Right forelimb (tissue), 1 donor: ENCODE results near the gene RFPL4A.
"Not testable (repeated sequence)": the region's sequence is repeated elsewhere in the genome, so short reads cannot be mapped to it uniquely, and the experiment has no call there.

Experiments used
- DNase-seq: peaks from one replicate; pipeline ENCODE4 v3.0.0-alpha.2; 2018

The RFPL4A gene

GRCh38 chr19:55758797-55759196 lies at the start of gene RFPL4A:
Gene RFPL4A (plus strand): TSS chr19:55759097. CDS start chr19:55761801, 2,704 bp downstream.
- DNase-seq, result not testable (repeated sequence)

- DNase-seq, result no peak
Measured at GRCh38 chr19:55711719-55712118, 47.2 kb upstream of the RFPL4A start.

DNA sequence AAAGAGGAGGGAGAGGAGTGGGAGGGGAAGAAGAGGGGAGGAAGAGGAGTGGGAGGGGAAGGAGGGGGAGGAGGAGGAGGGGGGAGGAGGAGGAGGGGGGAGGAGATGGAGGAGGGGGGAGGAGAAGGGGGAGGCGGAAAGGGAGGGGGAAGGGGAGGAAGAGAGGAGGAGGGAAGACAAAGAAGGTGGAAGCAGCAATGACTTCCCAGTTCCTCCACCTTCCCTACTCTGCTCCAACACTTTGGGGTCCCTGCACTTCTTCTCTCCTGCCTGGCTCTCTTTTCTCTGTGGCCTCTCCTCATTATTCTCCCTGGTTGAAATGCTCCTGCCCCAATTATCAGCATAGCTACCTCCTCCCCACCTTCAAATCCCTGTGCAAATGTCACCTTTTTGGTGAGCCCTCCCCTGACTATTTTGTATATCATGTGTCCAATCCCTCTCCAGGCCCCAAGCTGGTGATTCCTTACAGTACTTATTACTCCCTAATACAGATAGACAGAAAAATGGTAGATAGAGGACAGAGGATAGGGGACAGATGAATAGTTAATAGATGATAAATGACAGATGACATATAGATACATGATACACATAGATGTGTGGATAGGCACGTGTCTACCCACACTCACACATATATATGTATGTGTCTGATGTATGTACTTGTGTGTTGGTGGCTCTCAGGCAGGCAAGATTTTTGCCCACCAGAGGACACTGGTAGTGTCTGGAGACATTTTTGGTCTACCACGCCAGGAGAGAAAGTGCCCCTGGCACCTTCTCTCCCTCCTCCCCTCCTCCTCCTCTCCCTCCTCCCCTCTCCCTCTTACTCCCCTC lies 45.9 kb upstream of the RFPL4A start:
- no peak for DNase-seq

- no peak for DNase-seq
Measured at GRCh38 chr19:55716531-55716930, 42.4 kb upstream of the RFPL4A start.

DNA sequence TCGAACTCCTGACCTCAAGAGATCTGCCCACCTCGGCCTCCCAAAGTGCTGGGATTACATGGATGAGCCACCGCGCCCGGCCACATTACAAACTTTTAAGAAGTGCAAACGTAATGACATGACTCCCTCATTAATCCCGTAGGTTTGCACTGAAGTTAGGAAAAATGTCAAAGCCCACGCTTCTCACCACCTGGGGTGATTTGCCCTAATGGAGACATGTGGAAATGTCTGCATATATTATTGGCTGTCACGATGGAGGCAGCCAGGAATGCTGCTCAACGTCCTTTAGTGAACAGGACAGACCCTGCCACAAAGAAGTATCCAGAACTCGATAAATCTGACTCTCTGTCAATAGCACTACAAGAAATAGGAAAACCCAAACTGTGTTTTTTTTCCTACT lies 41.6 kb upstream of the RFPL4A start:
- DNase-seq, result no peak

DNA sequence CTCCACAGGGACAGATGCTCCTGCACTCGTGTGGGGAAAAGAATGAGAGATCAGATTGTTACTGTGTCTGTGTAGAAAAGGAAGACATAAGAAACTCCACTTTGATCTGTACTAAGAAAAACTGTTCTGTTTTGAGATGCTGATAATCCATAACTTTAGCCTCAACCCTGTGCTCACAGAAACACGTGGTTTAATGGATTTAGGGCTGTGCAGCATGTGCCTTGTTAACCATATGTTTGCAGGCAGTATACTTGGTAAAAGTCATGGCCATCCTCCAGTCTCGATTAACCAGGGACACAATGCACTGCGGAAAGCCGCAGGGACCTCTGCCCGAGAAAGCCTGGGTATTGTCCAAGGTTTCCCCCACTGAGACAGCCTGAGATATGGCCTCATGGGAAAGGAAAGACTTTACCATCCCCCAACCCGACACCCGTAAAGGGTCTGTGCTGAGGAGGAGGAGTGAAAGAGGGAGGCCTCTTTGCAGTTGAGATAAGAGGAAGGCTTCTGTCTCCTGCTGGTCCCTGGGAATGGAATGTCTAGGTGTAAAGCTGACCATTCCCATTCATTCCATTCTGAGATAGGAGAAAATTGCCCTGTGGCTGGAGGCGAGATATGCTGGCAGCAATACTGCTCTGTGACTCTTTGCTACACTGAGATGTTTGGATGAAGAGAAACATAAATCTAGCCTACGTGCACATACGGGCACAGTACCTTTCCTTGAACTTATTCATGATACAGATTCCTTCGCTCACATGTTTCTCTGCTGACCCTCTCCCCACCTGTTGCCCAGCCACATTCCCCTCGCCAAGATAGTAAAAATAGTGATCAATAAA lies 40.8 kb upstream of the RFPL4A start:
- not testable (repeated sequence) for DNase-seq

- DNase-seq, result no peak
Measured at GRCh38 chr19:55720214-55720746, 38.6 kb upstream of the RFPL4A start.

DNA sequence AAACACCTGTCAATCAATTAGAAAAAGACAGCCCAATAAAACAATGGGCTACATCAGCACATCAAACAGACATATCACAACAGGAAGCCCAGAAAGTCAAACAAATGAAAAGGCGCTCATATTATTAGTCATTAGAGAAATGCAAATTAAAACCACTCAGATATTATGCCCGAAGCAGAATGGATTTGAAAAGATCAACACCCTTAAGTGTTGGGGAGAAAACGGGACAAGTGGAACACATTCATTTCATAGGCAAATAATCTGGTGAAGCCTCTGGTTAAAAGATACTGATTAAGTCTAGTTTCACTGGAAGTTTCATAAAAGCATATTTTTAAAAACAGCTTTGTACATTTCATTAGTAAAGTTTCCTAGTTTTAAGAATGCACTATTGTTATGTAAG lies 38.1 kb upstream of the RFPL4A start:
- DNase-seq, result no peak

- no peak for DNase-seq
Measured at GRCh38 chr19:55723491-55723890, 35.4 kb upstream of the RFPL4A start.

DNA sequence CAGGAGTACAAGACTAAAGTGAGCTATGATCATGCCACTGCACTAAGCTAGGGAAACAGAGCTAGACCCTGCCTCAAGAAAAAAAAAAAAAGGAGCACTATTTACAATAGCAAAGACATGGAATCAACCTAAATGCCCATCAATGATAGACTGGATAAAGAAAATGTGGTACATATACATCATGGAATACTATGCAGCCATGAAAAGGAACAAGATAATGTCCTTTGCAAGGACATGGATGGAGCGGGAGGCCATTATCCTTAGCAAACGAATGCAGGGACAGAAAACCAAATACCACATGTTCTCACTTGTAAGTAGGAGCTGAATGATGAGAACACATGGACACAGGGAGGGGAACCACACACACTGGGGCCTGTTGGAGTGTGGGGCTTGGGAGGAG lies 28.5 kb upstream of the RFPL4A start:
- not testable (repeated sequence) for DNase-seq

DNA sequence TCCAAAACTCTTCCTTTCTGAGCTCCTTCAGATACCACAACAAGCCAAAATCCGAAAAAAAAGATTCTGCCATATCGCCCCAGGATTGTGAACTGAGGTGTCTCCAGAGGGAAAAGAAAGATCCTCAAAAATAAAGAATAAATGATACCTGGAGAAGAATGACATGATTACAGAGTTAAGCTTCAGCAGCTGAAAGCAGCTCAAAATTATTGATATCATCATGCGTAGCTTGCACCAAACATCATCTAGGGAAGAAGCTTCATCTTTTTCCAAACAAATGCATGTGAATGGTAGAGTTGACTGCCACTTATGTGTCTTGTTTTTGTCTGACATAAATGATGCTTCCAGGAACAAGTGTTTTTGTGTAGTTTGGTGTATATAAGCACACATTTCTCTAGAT lies 20.6 kb upstream of the RFPL4A start, which contains the start of gene NLRP9:
Gene NLRP9 (minus strand): TSS at position 101 of the 400 bp plus-strand sequence. CDS start 28 bp downstream, at position 73.
- no peak for DNase-seq

DNA sequence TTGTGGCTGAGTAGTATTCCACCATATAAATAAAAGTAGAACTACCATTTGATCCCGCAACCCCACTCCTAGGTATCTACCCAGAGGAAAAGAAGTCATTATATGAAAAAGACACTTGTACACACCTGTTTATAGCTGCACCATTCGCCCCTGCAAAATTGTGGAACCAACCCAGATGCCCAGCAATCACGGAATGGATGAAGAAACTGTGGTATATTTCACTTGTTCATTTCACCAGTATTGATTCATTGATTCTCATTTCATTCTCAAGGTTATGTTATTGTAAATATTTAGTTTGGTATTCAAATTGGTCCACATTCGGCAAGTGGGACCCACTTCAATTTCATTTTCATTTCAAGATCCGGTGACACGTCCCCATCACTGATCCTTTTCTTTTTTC lies 8.2 kb upstream of the RFPL4A start:
- no peak for DNase-seq

- DNase-seq, result no peak
Measured at GRCh38 chr19:55753401-55753800, 5.5 kb upstream of the RFPL4A start.

GRCh38 chr19:55756808-55757207 lies 2.1 kb upstream of the RFPL4A start:
- DNase-seq, result not testable (repeated sequence)

DNA sequence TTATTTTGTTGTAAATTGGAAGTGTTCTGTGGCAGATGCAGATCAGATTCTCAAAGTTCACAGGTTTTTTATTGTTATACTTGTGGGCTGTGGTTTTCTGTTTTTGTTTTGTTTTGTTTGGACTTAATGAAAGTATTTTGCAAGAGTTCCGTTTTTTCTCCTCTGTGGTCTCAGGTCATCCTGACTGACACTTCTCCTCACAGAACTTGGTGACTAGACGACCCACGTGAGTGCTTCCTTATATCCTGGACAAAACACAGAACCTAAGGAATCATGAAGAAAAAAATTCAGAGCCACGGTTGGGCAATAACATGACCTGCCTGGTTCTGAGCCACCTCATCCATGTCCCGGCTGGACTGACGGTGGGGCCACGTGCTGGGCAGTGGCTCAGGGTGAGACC lies 7.6 kb downstream of the RFPL4A start:
- no peak for DNase-seq

GRCh38 chr19:55768818-55769217 lies 9.9 kb downstream of the RFPL4A start, which contains the start of gene RFPL4AL1:
Gene RFPL4AL1 (plus strand): TSS chr19:55769118. CDS start chr19:55771805, 2,687 bp downstream.
- not testable (repeated sequence) for DNase-seq

GRCh38 chr19:55769632-55770031 lies 10.7 kb downstream of the RFPL4A start:
- DNase-seq, result not testable (repeated sequence)

- no peak for DNase-seq
Measured at GRCh38 chr19:55777528-55777927, 18.6 kb downstream of the RFPL4A start.

DNA sequence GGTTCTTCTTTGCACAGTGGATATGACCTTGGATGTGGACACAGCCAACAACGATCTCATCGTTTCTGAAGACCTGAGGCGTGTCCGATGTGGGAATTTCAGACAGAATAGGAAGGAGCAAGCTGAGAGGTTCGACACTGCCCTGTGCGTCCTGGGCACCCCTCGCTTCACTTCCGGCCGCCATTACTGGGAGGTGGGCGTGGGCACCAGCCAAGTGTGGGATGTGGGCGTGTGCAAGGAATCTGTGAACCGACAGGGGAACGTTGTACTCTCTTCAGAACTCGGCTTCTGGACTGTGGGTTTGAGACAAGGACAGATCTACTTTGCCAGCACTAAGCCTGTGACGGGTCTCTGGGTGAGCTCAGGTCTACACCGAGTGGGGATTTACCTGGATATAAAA lies 19.4 kb downstream of the RFPL4A start:
- DNase-seq, result no peak

DNA sequence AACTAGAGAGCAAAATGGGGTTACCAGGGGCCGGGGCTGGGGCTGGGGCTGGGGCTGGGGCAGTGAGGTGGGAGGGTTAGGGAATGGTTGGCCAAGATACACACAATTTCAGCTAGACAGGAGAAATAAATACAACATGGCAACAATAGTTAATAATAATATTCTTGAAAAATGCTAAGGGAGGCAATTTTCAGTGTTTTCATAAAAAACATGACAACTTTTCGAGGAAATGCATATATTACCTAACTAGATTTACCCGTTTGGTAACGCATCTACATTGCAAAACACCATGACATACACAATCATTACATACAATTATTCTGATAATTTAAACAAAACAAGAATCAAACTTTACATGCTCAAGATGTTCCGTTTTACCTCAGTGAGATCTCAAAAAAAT lies 22.2 kb downstream of the RFPL4A start:
- DNase-seq, result no peak

DNA sequence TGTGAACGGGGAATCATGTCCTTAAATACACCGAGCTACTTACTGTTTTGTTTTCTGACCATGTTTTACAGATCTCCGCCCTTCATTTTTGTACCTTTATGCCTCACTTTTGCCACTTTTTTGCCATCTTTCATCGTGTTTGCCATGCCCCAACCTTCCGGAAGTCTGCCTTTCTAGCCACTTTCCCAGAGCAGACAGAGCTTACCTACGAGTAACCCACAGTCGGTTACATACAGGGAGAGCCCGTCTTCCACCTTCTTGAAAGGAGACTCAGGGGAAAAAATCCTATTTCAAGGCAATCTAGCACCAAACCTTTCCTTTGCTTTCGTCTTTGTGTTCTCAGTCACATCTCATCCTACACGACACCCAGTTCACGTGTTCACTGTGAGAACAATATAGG lies 36.1 kb downstream of the RFPL4A start:
- no peak for DNase-seq

- no peak for DNase-seq
Measured at GRCh38 chr19:55801416-55801815, 42.5 kb downstream of the RFPL4A start.

- no peak for DNase-seq
Measured at GRCh38 chr19:55802281-55802680, 43.4 kb downstream of the RFPL4A start.
